ENCODE results near the gene DBN1.

DBN1 gene

GRCh38 chr5:177455661-177456590 is 17.5 kb downstream of the DBN1 start:
- peaks cover 36% of the 10 kb centered on the region for H3K36me3 ChIP-seq
- TF ChIP-seq, protein P1, sequence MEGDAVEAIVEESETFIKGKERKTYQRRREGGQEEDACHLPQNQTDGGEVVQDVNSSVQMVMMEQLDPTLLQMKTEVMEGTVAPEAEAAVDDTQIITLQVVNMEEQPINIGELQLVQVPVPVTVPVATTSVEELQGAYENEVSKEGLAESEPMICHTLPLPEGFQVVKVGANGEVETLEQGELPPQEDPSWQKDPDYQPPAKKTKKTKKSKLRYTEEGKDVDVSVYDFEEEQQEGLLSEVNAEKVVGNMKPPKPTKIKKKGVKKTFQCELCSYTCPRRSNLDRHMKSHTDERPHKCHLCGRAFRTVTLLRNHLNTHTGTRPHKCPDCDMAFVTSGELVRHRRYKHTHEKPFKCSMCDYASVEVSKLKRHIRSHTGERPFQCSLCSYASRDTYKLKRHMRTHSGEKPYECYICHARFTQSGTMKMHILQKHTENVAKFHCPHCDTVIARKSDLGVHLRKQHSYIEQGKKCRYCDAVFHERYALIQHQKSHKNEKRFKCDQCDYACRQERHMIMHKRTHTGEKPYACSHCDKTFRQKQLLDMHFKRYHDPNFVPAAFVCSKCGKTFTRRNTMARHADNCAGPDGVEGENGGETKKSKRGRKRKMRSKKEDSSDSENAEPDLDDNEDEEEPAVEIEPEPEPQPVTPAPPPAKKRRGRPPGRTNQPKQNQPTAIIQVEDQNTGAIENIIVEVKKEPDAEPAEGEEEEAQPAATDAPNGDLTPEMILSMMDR (IDR thresholded peaks at IDR 0.05; ENCODE audit: low read depth, low read length): peak; percentile 89
- H3K27me3 ChIP-seq: no peaks in the 10 kb centered on the region
- peak overlapping the region; percentile 73 for H3K4me3 ChIP-seq (ENCODE audit: low read depth, low read length)
- peak; percentile 96 for DNase-seq
- peaks cover 30% of the 10 kb centered on the region for H3K4me1 ChIP-seq
- no peaks in the 10 kb centered on the region for H3K9me3 ChIP-seq

GRCh38 chr5:177455036-177455660 is 18.3 kb downstream of the DBN1 start:
- Histone ChIP-seq H3K4me1 (peaks cover 30% of the 10 kb centered on the region), H3K27me3 (no peaks in the 10 kb centered on the region), H3K9me3 (no peaks in the 10 kb centered on the region), H3K36me3 (peaks cover 35% of the 10 kb centered on the region), H3K4me3 (ENCODE audit: low read depth, low read length) (peak overlapping the region; percentile 73)
- TF ChIP-seq, protein P1 (IDR thresholded peaks at IDR 0.05; ENCODE audit: low read depth, low read length): peak; percentile 62
- DNase-seq: peak; percentile 90

DNA sequence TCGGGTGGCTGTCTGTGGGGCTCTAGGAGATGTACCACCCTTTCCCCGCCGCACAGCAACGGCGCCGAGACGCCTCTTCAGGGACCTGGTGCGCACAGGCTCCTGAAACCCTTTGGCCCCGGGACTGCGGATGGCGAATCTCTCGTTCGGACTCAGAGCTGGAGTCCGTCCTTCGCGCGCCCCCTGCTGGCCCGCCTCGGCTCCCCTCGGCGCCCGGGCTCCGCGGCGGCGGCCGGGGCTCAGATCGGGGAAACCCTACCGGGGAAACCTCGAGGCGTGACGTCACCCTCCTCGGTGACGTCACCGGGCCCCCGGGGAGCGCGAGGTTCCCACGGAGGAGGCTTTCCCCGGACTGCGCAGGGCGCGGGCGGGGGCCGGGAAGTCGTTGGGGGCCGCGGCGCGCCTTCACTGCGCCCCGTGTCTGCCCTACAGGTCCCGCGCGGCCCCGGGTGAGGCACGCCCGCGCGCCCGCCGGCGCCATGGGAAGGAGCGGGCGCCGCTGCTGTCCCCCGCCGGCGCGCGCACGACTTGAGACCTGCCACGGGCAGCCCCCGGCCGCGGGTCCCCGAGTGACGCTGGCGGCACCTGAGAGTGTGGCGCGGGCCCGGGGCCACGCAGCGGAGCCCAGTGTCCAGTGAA is 18.9 kb downstream of the DBN1 start:
- TF ChIP-seq, protein P1 (IDR thresholded peaks at IDR 0.05; ENCODE audit: low read depth, low read length): peak; percentile 76
- peaks cover 30% of the 10 kb centered on the region for H3K36me3 ChIP-seq
- no peaks in the 10 kb centered on the region for H3K27me3 ChIP-seq
- no peaks in the 10 kb centered on the region for H3K9me3 ChIP-seq
- H3K4me3 ChIP-seq (ENCODE audit: low read depth, low read length): peak overlapping the region; percentile 73
- DNase-seq: peak; percentile 97
- H3K4me1 ChIP-seq: peaks cover 30% of the 10 kb centered on the region

DNA sequence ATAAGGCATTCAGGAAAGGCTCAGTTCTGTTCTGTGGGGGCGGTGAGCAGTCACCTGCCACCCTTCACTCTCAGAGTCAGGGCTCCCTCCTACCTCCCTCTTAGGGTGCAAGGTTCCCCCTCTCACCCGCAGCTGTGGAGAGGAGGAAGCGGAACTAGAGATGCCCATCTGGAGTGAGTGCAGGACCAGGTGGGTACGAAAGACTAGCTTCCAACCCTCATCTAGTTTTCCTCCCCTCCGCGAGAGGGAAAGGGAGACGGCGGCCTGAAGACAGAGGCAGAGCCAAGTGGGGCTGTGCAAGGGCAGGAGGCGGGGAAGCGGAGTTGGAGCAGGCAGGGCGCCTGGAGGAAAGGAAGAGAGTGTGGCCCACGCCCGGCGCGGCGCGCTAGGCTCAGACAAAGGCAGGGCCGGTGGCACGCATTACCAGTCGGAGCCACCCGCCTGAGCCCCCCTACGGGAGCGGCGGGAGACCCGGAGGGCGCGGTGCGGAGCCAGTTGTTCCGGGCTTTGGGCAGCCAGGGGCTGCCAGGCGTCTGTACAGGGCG is 19.5 kb downstream of the DBN1 start:
- TF ChIP-seq, protein P1 (IDR thresholded peaks at IDR 0.05; ENCODE audit: low read depth, low read length): no peak
- no peaks in the 10 kb centered on the region for H3K27me3 ChIP-seq
- peaks cover 25% of the 10 kb centered on the region for H3K36me3 ChIP-seq
- no peaks in the 10 kb centered on the region for H3K9me3 ChIP-seq
- peaks cover 34% of the 10 kb centered on the region for H3K4me1 ChIP-seq
- peak overlapping the region; percentile 73 for H3K4me3 ChIP-seq (ENCODE audit: low read depth, low read length)
- peak; percentile 63 for DNase-seq

DNA sequence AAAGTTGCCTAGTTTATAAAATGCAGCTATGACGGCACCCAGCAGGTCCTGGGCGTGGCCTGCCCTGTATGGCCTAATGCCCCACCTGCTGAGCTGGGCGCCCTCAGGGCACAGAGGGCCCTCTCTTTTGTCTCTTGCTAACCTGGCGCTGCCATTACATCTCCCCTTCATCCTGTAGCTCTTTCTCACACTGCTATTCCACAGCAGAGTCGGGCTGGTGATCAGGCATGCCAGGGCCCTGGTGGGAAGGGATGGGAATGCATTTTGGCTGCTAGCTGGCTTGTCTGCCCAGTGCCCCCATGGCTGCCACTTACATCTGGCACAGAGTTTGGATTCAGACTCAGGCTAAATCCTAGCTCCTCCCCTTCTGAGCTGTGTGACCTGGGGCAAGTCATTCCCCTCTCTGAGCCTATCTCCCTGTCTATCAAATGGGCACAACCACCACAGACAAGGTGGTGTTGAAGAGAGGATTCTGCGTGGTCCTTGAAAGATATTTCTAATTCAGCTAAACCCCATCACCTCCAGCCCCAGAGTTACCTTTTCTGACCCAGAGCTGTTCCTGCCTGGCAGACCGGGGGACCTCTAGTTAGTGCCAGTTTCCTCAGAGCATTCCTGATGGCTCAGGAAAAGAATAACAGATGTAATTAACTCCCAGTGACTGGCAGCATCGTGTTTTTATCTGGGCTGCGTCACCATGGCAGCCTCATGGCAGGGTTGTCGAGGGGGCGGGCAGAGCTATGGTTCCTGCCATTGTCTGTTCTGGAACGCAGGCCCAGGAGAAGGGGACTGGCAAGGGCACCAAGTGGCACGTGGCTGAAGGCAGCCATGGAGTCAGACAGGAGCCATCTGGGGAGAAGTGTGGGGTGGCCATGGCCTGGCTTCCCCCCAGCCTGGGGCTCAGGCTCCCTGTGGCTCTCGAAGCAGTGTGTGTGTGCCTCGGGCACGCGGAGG is 20.5 kb downstream of the DBN1 start:
- Histone ChIP-seq H3K9me3 (no peaks in the 10 kb centered on the region), H3K36me3 (peaks cover 15% of the 10 kb centered on the region), H3K27me3 (no peaks in the 10 kb centered on the region), H3K4me1 (peaks cover 33% of the 10 kb centered on the region), H3K4me3 (ENCODE audit: low read depth, low read length) (peak overlapping the region; percentile 73; the same call in 1 of the 2 replicates)
- peak; percentile 64 for DNase-seq
- TF ChIP-seq, protein P1 (IDR thresholded peaks at IDR 0.05; ENCODE audit: low read depth, low read length): no peak; the same call in 1 of the 2 replicates

Data from BE2C (cell line).